Panc1 (cell line): ENCODE data around the gene RWDD1. TPM values are rescaled to one million over a fixed set of nuclear protein-coding genes. Genes with fewer than 3 reads are reported as not detected.
A peak's percentile ranks its signal among the peaks of the same experiment; 100 is the strongest.

Experiments used
- ATAC-seq: fragments of 200-7000 bp; cut with Tn5 transposase; 2 replicates; pipeline ENCODE4 v1.9.1; 2020; ENCODE audit warnings: mild to moderate bottlenecking, moderate library complexity
- BruUV-seq: library from RNA; stranded (reverse); fragments of 400-500 nt; replicated peaks from 2 replicates; lab custom pipeline; 2021; lab: Mats Ljungman, UMichigan
- CTCF ChIA-PET: fragments of 300-600 bp; sonication (Branson Sonifier 250); formaldehyde crosslinking; loops from one replicate; lab custom pipeline; 2022; ENCODE audit warnings: antibody characterized with exemption; lab: Charles Lee
- POLR2A ChIA-PET: fragments of 300-600 bp; sonication (Branson Sonifier 250); formaldehyde crosslinking; loops from one replicate; lab custom pipeline; 2022; ENCODE audit warnings: antibody characterized with exemption; lab: Charles Lee
- DNase-seq: peaks from one replicate; pipeline ENCODE4 v3.0.0-alpha.2; 2010; ENCODE audit warnings: low read depth, low spot score
- H3K27ac ChIP-seq: 2 replicates; pipeline ENCODE4 v1.5.1; 2011; ENCODE audit warnings: mild to moderate bottlenecking, low read length, inconsistent platforms
- H3K27me3 ChIP-seq: fragments of 200-500 bp; sonication (Bioruptor generic); 2 replicates; pipeline ENCODE4 v1.6.0; 2014; ENCODE audit warnings: low read length, inconsistent platforms; ENCODE audit not compliant: control insufficient read depth, insufficient read depth
- H3K36me3 ChIP-seq: fragments of 200-500 bp; sonication (Bioruptor generic); 2 replicates; pipeline ENCODE4 v1.5.1; 2014; ENCODE audit warnings: inconsistent platforms, mild to moderate bottlenecking, low read length, moderate library complexity; ENCODE audit not compliant: control insufficient read depth, insufficient read depth
- H3K4me1 ChIP-seq: 2 replicates; pipeline ENCODE4 v1.5.1; 2011; ENCODE audit warnings: inconsistent platforms, mild to moderate bottlenecking, low read length, moderate library complexity; ENCODE audit not compliant: control insufficient read depth, insufficient read depth
- H3K4me3 ChIP-seq, 2 experiments: 2 replicates each; pipeline ENCODE4 v1.5.1; 2011 to 2012; ENCODE audit warnings: low read depth in 2 of 2, low read length in 2 of 2, mild to moderate bottlenecking in 2 of 2, inconsistent platforms in 1 of 2, moderate library complexity in 1 of 2
- H3K9me3 ChIP-seq: fragments of 200-500 bp; sonication (Bioruptor generic); 2 replicates; pipeline ENCODE4 v1.5.1; 2014; ENCODE audit warnings: low read depth, mild to moderate bottlenecking, inconsistent platforms, low read length, moderate library complexity; ENCODE audit not compliant: control insufficient read depth, insufficient read depth
- POLR2AphosphoS5 ChIP-seq: IDR thresholded peaks from 2 replicates; pipeline ENCODE4 v1.6.1; 2012; ENCODE audit warnings: mild to moderate bottlenecking, low read depth, low read length, moderate library complexity
- SIN3A ChIP-seq: IDR thresholded peaks from 2 replicates; pipeline ENCODE4 v1.6.1; 2012; ENCODE audit warnings: low read depth, mild to moderate bottlenecking, low read length, moderate library complexity, borderline replicate concordance; ENCODE audit not compliant: insufficient read depth
- TCF7L2 ChIP-seq: IDR thresholded peaks from 2 replicates; pipeline ENCODE4 v1.6.1; 2011; ENCODE audit warnings: mild to moderate bottlenecking, low read depth, low read length, inconsistent platforms
- in situ Hi-C: cut with HindIII; loops from 2 replicates; pipeline ENCODE4 v1.10.0; 2016; ENCODE audit warnings: low sequenced_read_pairs, low pct_unique_long_range_greater_than_20kb
- intact Hi-C: fragments of 100-400 bp; cut with micrococcal nuclease; formaldehyde crosslinking; loops from one replicate; pipeline ENCODE4 v1.10.0; 2022; ENCODE audit not compliant: unreplicated experiment
- total RNA-seq: library from RNA; stranded (reverse); gene quantifications from one replicate; pipeline ENCODE4 v1.2.1, GENCODE V29; 2021; ENCODE audit not compliant: unreplicated experiment
- TF ChIP-seq, protein P1 (sequence below), 2 experiments: IDR thresholded peaks; 2 replicates each; pipeline ENCODE4 v1.6.1; 2011 to 2012; ENCODE audit warnings: low read depth in 2 of 2, control low read depth in 1 of 2, low read length in 1 of 2, mild to moderate bottlenecking in 1 of 2, moderate library complexity in 1 of 2; ENCODE audit not compliant: insufficient read depth in 1 of 2
- TF ChIP-seq, protein P2 (sequence below): fragments of 450-650 bp; IDR thresholded peaks from 2 replicates; pipeline ENCODE4 v1.5.1; 2017; ENCODE audit warnings: mild to moderate bottlenecking

Gene RWDD1
- total RNA-seq, 1 experiment from 2014 or later = 68.0 TPM

DNA sequence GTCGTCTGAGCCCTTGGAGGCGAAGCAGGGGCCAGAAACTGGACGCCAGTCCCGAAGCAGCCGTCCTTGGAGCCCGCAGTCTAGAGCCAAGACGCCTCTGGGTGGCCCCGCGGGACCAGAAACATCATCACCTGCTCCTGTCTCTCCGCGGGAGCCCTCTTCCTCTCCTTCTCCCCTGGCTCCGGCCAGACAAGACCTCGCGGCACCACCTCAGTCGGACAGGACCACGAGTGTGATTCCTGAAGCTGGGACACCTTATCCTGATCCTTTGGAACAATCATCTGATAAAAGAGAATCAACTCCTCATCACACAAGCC, 45.4 kb downstream of the RWDD1 start:
- DNase-seq (no peak), ATAC-seq (peak; percentile 76)
- in situ Hi-C loops = no loop called here
- no TSS peak for BruUV-seq
- H3K36me3 ChIP-seq = no peaks in the 10 kb centered on the region
- H3K27me3 ChIP-seq = peaks cover 22% of the 10 kb centered on the region
- H3K4me3 ChIP-seq = peak overlapping the region; percentile 49 to 76
- no peaks in the 10 kb centered on the region for H3K9me3 ChIP-seq
- H3K4me1 ChIP-seq = 0 out of 2 replicates have a peak, but pooled peaks cover 7% of the 10 kb centered on the region
- CTCF ChIA-PET = no interaction called here
- no peak overlapping the region for H3K27ac ChIP-seq
- POLR2A ChIA-PET = interaction anchor here (0.6 to 1.0 kb wide), 2 partner anchors 12 to 521 kb away, joined by 3 read pairs; no protein-coding TSS in a partner anchor
- intact Hi-C loops = no loop called here
- TF ChIP-seq, protein P1, sequence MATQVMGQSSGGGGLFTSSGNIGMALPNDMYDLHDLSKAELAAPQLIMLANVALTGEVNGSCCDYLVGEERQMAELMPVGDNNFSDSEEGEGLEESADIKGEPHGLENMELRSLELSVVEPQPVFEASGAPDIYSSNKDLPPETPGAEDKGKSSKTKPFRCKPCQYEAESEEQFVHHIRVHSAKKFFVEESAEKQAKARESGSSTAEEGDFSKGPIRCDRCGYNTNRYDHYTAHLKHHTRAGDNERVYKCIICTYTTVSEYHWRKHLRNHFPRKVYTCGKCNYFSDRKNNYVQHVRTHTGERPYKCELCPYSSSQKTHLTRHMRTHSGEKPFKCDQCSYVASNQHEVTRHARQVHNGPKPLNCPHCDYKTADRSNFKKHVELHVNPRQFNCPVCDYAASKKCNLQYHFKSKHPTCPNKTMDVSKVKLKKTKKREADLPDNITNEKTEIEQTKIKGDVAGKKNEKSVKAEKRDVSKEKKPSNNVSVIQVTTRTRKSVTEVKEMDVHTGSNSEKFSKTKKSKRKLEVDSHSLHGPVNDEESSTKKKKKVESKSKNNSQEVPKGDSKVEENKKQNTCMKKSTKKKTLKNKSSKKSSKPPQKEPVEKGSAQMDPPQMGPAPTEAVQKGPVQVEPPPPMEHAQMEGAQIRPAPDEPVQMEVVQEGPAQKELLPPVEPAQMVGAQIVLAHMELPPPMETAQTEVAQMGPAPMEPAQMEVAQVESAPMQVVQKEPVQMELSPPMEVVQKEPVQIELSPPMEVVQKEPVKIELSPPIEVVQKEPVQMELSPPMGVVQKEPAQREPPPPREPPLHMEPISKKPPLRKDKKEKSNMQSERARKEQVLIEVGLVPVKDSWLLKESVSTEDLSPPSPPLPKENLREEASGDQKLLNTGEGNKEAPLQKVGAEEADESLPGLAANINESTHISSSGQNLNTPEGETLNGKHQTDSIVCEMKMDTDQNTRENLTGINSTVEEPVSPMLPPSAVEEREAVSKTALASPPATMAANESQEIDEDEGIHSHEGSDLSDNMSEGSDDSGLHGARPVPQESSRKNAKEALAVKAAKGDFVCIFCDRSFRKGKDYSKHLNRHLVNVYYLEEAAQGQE (IDR thresholded peaks at IDR 0.05; ENCODE audit: insufficient read depth in 1 of 2, low read depth in 2 of 2, low read length in 1 of 2) = no peak
- TF ChIP-seq TCF7L2 (no peak), SIN3A (no peak), POLR2AphosphoS5 (no peak)
- TF ChIP-seq, protein P2, sequence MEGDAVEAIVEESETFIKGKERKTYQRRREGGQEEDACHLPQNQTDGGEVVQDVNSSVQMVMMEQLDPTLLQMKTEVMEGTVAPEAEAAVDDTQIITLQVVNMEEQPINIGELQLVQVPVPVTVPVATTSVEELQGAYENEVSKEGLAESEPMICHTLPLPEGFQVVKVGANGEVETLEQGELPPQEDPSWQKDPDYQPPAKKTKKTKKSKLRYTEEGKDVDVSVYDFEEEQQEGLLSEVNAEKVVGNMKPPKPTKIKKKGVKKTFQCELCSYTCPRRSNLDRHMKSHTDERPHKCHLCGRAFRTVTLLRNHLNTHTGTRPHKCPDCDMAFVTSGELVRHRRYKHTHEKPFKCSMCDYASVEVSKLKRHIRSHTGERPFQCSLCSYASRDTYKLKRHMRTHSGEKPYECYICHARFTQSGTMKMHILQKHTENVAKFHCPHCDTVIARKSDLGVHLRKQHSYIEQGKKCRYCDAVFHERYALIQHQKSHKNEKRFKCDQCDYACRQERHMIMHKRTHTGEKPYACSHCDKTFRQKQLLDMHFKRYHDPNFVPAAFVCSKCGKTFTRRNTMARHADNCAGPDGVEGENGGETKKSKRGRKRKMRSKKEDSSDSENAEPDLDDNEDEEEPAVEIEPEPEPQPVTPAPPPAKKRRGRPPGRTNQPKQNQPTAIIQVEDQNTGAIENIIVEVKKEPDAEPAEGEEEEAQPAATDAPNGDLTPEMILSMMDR = no peak

DNA sequence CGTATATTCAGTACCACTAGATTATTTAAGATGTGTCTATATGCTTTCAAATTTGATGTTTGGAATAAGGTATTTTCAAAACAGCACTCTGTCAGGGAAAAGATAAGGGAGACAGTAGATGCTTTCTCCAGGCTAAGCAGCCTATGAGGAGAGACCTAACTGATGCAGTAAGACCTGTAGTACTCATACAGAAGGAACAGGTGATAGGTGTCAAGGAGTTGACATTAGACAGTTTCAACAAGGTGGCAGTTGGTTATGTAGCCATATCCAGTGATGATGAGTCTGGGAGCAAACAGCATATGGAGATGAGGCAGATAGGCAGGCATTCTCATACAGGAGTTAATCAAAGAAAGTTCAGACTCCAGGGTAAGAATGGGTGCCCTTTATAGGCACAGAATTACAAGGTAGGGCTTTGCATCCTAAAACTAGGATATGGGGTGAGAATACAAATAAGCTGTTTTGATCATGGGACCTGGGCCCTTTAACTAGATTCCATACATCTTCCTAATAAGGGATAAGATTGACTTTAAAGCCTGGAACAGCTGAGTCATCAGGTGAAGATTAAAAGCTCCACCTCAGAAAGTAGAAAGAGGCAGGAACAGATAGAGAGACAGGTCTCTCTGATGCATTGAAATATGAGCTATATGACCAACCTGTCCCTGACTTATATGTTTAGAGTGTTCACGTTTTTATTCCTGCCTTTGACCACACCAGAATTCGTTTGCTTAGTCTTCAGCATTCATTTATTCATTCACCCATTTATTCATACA, 52.9 kb downstream of the RWDD1 start:
- no peak for ATAC-seq
- Histone ChIP-seq H3K4me3 (no peak overlapping the region), H3K27ac (no peak overlapping the region), H3K36me3 (no peaks in the 10 kb centered on the region), H3K27me3 (no peaks in the 10 kb centered on the region), H3K4me1 (no peaks in the 10 kb centered on the region), H3K9me3 (no peaks in the 10 kb centered on the region)
- no peak for DNase-seq
- in situ Hi-C loops = no loop called here
- BruUV-seq = no TSS peak
- CTCF ChIA-PET = no interaction called here
- TF ChIP-seq, protein P2 = no peak
- TF ChIP-seq POLR2AphosphoS5 (no peak), SIN3A (no peak), TCF7L2 (no peak)
- TF ChIP-seq, protein P1 (IDR thresholded peaks at IDR 0.05; ENCODE audit: insufficient read depth in 1 of 2, low read depth in 2 of 2, low read length in 1 of 2) = no peak
- intact Hi-C loops = no loop called here
- POLR2A ChIA-PET = no interaction called here
